Immature natural killer cell (primary cell): ENCODE data around the gene ZNF768. TPM values are rescaled to one million over a fixed set of nuclear protein-coding genes. Genes with fewer than 3 reads are reported as not detected.

Source experiments
- DNase-seq, 3 donors: peaks; one replicate each; pipeline ENCODE4 v3.0.0; 2022; ENCODE audit warnings: mixed read lengths in 1 of 3
- H3K27ac Mint-ChIP-seq, 6 donors: one replicate each; pipeline ENCODE4 v1.8.0; 2020; ENCODE audit warnings: mixed read lengths in 6 of 6, mild to moderate bottlenecking in 5 of 6, inconsistent platforms in 4 of 6, moderate library complexity in 3 of 6
- H3K27me3 Mint-ChIP-seq, 3 donors: one replicate each; pipeline ENCODE4 v1.8.0; 2020 to 2021; ENCODE audit warnings: low read depth in 3 of 3, mild to moderate bottlenecking in 3 of 3, mixed read lengths in 3 of 3, moderate library complexity in 3 of 3, inconsistent platforms in 1 of 3
- H3K36me3 Mint-ChIP-seq, 3 donors: one replicate each; pipeline ENCODE4 v1.8.0; 2020; ENCODE audit warnings: mixed read lengths in 3 of 3, inconsistent platforms in 2 of 3, mild to moderate bottlenecking in 2 of 3
- H3K4me1 Mint-ChIP-seq, 2 donors: one replicate each; pipeline ENCODE4 v1.8.0; 2020; ENCODE audit warnings: inconsistent platforms in 2 of 2, mild to moderate bottlenecking in 2 of 2, mixed read lengths in 2 of 2, moderate library complexity in 1 of 2
- H3K4me3 Mint-ChIP-seq, 5 donors: one replicate each; pipeline ENCODE4 v1.8.0; 2020; ENCODE audit warnings: mild to moderate bottlenecking in 5 of 5, mixed read lengths in 5 of 5, inconsistent platforms in 3 of 5, moderate library complexity in 3 of 5
- H3K9me3 Mint-ChIP-seq, 6 donors: one replicate each; pipeline ENCODE4 v1.8.0; 2020; ENCODE audit warnings: mild to moderate bottlenecking in 6 of 6, mixed read lengths in 6 of 6, inconsistent platforms in 4 of 6, moderate library complexity in 3 of 6
- polyA plus RNA-seq, 3 donors: library from polyadenylated mRNA; unstranded; fragments of 300-500 nt; fragmentation: Illumina TruSeq; gene quantifications; one replicate each; pipeline ENCODE4 v1.2.3, GENCODE V29; 2021

Gene ZNF768
- polyA plus RNA-seq, 3 donors from 2014 or later = 0.15 to 1.7 (median 1.3) TPM

- Mint-ChIP-seq H3K36me3 (peaks cover 39 to 48% (median 42%) of the 10 kb centered on the region in 3 donors), H3K4me1 (peaks cover 75 to 84% of the 10 kb centered on the region in 2 donors), H3K27me3 (peaks cover 10 to 27% (median 22%) of the 10 kb centered on the region in 3 donors), H3K9me3 (no peaks in the 10 kb centered on the region), H3K4me3 (peak overlapping the region; percentile 52 to 90 (median 89)), H3K27ac (peak overlapping the region; percentile 85 to 95 (median 91))
- DNase-seq = no peak
Observed at GRCh38 chr16:30476991-30477390, 49.4 kb downstream of the ZNF768 start.

GRCh38 chr16:30474684-30475083 lies 51.7 kb downstream of the ZNF768 start:
- peaks cover 32 to 39% (median 38%) of the 10 kb centered on the region in 3 donors for H3K36me3 Mint-ChIP-seq
- no peaks in the 10 kb centered on the region for H3K9me3 Mint-ChIP-seq
- H3K4me3 Mint-ChIP-seq = peak overlapping the region; percentile 89 to 97 (median 90)
- H3K27me3 Mint-ChIP-seq = peaks cover 10 to 32% (median 22%) of the 10 kb centered on the region in 3 donors
- peaks cover 81 to 83% of the 10 kb centered on the region in 2 donors for H3K4me1 Mint-ChIP-seq
- no peak for DNase-seq
- H3K27ac Mint-ChIP-seq = peak overlapping the region; percentile 85 to 96 (median 93)

GRCh38 chr16:30474074-30474452 lies 52.3 kb downstream of the ZNF768 start:
- Mint-ChIP-seq H3K36me3 (peaks cover 32 to 39% (median 38%) of the 10 kb centered on the region in 3 donors), H3K9me3 (no peaks in the 10 kb centered on the region), H3K27ac (peak overlapping the region; percentile 92 to 99 (median 98)), H3K4me1 (peaks cover 83 to 86% of the 10 kb centered on the region in 2 donors), H3K4me3 (peak overlapping the region; percentile 89 to 99 (median 97)), H3K27me3 (peaks cover 10 to 32% (median 22%) of the 10 kb centered on the region in 3 donors)
- DNase-seq = no peak

Other genes starting within 250 kb of the ZNF768 start
- 10 to 100 TPM; 39.9 to 54.3 (median 42.9) TPM for gene CD2BP2, start 171.3 kb downstream of the ZNF768 start, polyA plus RNA-seq
- 10 to 100 TPM in 2 of 3 donors, 1 to 10 TPM in 1; 9.5 to 18.5 (median 10.1) TPM for gene TBC1D10B, start 156.1 kb downstream of the ZNF768 start, polyA plus RNA-seq
- 10 to 100 TPM; 10.9 to 22.2 (median 18.7) TPM for gene MYL11, start 151.8 kb downstream of the ZNF768 start, polyA plus RNA-seq
- gene SEPTIN1, start 144.0 kb downstream of the ZNF768 start, polyA plus RNA-seq = 100 to 1,000 TPM; 155 to 213 (median 161) TPM
- 1 to 10 TPM; 4.2 to 9.3 (median 5.7) TPM for gene ZNF48, start 131.1 kb downstream of the ZNF768 start, polyA plus RNA-seq
- gene ZNF771, start 119.0 kb downstream of the ZNF768 start, polyA plus RNA-seq = 1 to 10 TPM in 2 of 3 donors, not detected in 1; 2.8 to 3.2 TPM
- 100 to 1,000 TPM in 1 of 3 donors, 10 to 100 TPM in 2; 64.5 to 101 (median 73.3) TPM for gene DCTPP1, start 96.5 kb downstream of the ZNF768 start, polyA plus RNA-seq
- gene SEPHS2, start 80.7 kb downstream of the ZNF768 start, polyA plus RNA-seq = 10 to 100 TPM; 63.6 to 92.2 (median 80.3) TPM
- 100 to 1,000 TPM; 218 to 488 (median 238) TPM for gene ITGAL, start 53.8 kb downstream of the ZNF768 start, polyA plus RNA-seq
- 10 to 100 TPM in 1 of 3 donors, 1 to 10 TPM in 2; 7.4 to 10.2 (median 8.3) TPM for gene ZNF747, start 8.3 kb upstream of the ZNF768 start, polyA plus RNA-seq
- gene ZNF764, start 31.8 kb upstream of the ZNF768 start, polyA plus RNA-seq = 1 to 10 TPM; 1.3 to 6.3 (median 2.3) TPM
- gene ZNF688, start 45.1 kb upstream of the ZNF768 start, polyA plus RNA-seq = 10 to 100 TPM; 31.9 to 39.0 (median 33.6) TPM
- gene ZNF785, start 59.1 kb upstream of the ZNF768 start, polyA plus RNA-seq = 1 to 10 TPM; 1.2 to 3.3 (median 1.9) TPM
- gene ZNF689, start 83.8 kb upstream of the ZNF768 start, polyA plus RNA-seq = 10 to 100 TPM in 1 of 3 donors, 1 to 10 TPM in 2; 7.5 to 14.7 (median 8.4) TPM
- 10 to 100 TPM; 10.6 to 29.5 (median 12.9) TPM for gene PRR14, start 124.4 kb upstream of the ZNF768 start, polyA plus RNA-seq
- gene FBRS, start 131.9 kb upstream of the ZNF768 start, polyA plus RNA-seq = 1 to 10 TPM in 2 of 3 donors, under 1 TPM in 1; 0.06 to 5.5 (median 1.9) TPM
- gene SRCAP, start 172.6 kb upstream of the ZNF768 start, polyA plus RNA-seq = 10 to 100 TPM in 1 of 3 donors, 1 to 10 TPM in 2; 1.9 to 38.9 (median 2.8) TPM
- 10 to 100 TPM; 49.2 to 91.0 (median 62.7) TPM for gene PHKG2, start 221.9 kb upstream of the ZNF768 start, polyA plus RNA-seq
- 1 to 10 TPM in 1 of 3 donors, under 1 TPM in 1, not detected in 1; 0.76 to 1.0 TPM for gene CFAP119, start 235.5 kb upstream of the ZNF768 start, polyA plus RNA-seq
- 10 to 100 TPM; 19.3 to 87.3 (median 24.6) TPM for gene RNF40, start 235.8 kb upstream of the ZNF768 start, polyA plus RNA-seq